AG09319 (cell line): Measurements from ENCODE around the gene PIH1D1.

ENCODE experiments used
- DNase-seq: peaks from one replicate; pipeline ENCODE4 v3.0.0-alpha.2; 2010; ENCODE audit warnings: low read depth; ENCODE audit errors: extremely low read depth
- CTCF ChIP-seq: IDR thresholded peaks from 2 replicates; pipeline ENCODE4 v1.5.1; 2011; ENCODE audit warnings: low read depth, mild to moderate bottlenecking, inconsistent platforms, low read length, moderate library complexity

PIH1D1 gene

DNA sequence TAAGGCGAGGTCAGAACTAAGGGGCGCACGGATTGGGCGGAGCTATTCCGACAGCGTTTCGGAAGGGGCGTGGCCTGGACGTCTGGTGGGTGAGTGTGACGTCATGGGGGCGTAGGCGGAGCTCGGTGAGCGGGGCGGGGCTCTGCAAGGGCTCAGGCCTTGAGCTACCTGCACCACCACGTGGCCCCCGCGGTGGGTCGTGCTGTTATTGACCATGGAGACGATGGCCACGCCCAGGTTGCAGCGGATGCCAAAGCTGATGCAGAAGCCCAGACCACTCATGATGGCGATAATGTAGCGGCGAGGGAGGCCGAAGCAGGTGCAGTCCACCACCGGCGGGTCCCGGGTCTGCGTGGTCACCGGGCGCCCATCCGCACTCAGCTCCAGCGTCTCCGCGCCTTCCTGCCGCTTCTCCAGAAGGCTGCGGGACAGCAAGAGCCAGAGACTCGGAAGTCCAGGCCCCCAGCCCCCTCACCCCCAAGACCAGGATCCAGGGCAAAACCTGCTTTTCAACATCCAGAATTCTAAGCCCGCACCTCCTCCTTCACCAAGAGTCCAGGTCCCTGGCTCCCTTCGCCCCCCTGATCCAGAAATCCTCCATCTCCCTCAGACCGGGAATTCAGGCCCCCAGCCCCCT is 15.1 kb downstream of the PIH1D1 start:
- no peak for TF ChIP-seq CTCF
- DNase-seq, result no peak

DNA sequence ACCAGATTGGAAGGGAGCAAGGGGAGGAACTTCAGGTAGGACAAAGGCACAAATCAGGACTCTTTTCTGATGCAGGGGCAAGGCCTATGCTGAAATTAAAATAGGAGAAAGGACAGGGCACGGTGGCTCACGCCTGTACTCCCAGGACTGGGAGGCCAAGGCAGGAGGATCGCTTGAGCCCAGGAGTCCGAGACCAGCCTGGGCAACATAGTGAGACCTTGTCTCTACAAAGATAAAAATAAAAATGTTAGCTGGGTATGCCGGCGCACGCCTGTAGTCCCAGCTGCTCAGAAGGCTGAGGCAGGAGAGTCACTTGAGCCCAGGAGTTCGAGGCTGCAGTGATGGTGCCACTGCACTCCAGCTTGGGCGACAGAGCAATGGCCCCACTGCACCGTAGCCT is 15.9 kb downstream of the PIH1D1 start:
- no peak for DNase-seq
- no peak for TF ChIP-seq CTCF

- no peak for DNase-seq
- TF ChIP-seq CTCF, result no peak
These were observed 16.6 kb downstream of the PIH1D1 start for GRCh38 chr19:49434907-49435583.

GRCh38 chr19:49433240-49433901 is 18.2 kb downstream of the PIH1D1 start:
- DNase-seq, result no peak
- TF ChIP-seq CTCF, result no peak

DNA sequence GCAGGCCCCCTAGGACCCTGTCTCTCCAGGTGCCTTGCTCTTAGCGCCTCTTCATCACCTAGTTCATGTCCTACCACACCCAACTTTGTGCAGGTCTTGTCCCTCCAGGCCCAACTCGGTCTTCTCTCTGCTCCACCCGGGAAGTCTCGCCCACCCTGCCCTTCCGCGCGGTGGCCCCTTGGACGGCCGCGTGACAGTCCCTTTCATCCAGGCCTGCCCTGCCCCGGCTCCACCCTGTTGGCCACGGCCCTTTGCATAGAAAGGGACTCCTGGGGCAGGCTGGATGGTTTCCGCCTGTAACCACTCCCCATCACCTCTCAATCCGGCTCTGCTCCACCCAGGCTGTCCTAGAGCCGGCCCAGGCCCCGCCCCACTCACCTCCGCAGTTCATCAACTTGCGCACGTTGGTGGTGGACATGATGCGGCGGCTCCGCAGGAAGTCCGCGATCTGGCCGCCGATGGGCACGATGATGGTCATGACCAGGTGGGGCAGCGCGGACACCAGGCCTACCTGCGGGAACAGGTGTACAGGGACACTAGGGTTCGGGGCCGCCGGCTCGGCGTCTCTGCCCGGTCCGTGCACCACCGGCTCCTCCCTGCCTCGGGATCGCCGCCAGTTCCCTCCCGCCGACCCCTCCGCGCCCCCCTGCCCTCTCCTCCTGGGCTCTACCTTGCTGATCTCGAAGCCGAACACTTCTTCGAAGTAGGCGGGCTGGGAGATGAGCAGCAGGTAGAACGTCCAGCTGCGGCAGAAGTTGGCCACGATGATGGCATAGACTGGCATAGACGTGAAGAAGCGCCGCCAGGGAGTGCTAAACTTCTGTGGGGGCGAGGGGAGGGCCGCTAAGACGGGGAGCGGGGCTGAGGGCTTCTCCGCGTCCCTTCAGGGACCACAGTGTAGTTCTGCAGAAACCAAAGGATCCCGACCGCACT is 19.2 kb downstream of the PIH1D1 start:
- no peak for DNase-seq
- no peak for TF ChIP-seq CTCF

GRCh38 chr19:49431330-49431749 is 20.3 kb downstream of the PIH1D1 start:
- no peak for TF ChIP-seq CTCF
- DNase-seq, result no peak
